HepG2 (cell line): ENCODE data around the gene BRAT1. TPM values are rescaled to one million over a fixed set of nuclear protein-coding genes. Genes with fewer than 3 reads are reported as not detected.

Experiments
- ATAC-seq: fragments of 200-7000 bp; cut with Tn5 transposase; 3 replicates; pipeline ENCODE4 v1.9.1; 2020; ENCODE audit warnings: mild to moderate bottlenecking, moderate library complexity
- BruUV-seq: library from RNA; stranded (reverse); fragments of 400-500 nt; replicated peaks from 2 replicates; lab custom pipeline; 2021; lab: Mats Ljungman, UMichigan
- CTCF ChIA-PET: fragments of 300-600 bp; formaldehyde crosslinking; extraction: SDS; loops from one replicate; lab custom pipeline; 2021; ENCODE audit warnings: low total read pairs, inconsistent platforms, low intra/inter-chr PET ratio; lab: Yijun Ruan, JAX
- POLR2A ChIA-PET: fragments of 350-600 bp; sonication (Branson Sonifier 250); formaldehyde crosslinking; loops from one replicate; lab custom pipeline; 2020; ENCODE audit warnings: antibody characterized with exemption, inconsistent platforms; lab: Yijun Ruan, JAX
- DNase-seq: peaks from one replicate; pipeline ENCODE4 v3.0.0-alpha.2; 2015; ENCODE audit warnings: low spot score
- FAIRE-seq: peaks from 3 replicates; lab custom pipeline; 2011; peaks lifted over from hg19 to GRCh38; lab: Jason Lieb, UNC
- H2AFZ ChIP-seq: one replicate; pipeline ENCODE4 v1.6.1; 2011; ENCODE audit warnings: low read length, inconsistent platforms
- H3K27ac ChIP-seq: fragments of 300-600 bp; 3 replicates; pipeline ENCODE4 v1.8.0; 2011; ENCODE audit warnings: mixed run types, mild to moderate bottlenecking, mixed read lengths, low read length, inconsistent platforms; ENCODE audit not compliant: insufficient read depth; ENCODE audit errors: extremely low read length
- H3K27me3 ChIP-seq, 2 experiments: fragments of 200-600 bp in 1 of 2; 2 replicates in 1 of 2; 3 replicates in 1 of 2; pipeline versions ENCODE4 v1.6.0 to v1.8.0; 2011; ENCODE audit warnings: low read length in 2 of 2, mild to moderate bottlenecking in 2 of 2, moderate library complexity in 2 of 2, inconsistent platforms in 1 of 2; ENCODE audit not compliant: insufficient read depth in 2 of 2, control insufficient read depth in 1 of 2
- H3K36me3 ChIP-seq, 2 experiments: fragments of 200-600 bp in 1 of 2; replicated peaks in 1 of 2; 2 replicates in 1 of 2; 3 replicates in 1 of 2; pipeline versions ENCODE4 v1.5.1 to v1.8.0; 2011; ENCODE audit warnings: low read length in 2 of 2, inconsistent platforms in 1 of 2; ENCODE audit not compliant: insufficient read depth in 2 of 2, control insufficient read depth in 1 of 2
- H3K4me1 ChIP-seq: 2 replicates; pipeline ENCODE4 v1.5.1; 2012; ENCODE audit warnings: low read length, inconsistent platforms; ENCODE audit not compliant: insufficient read depth
- H3K4me2 ChIP-seq: 2 replicates; pipeline ENCODE4 v1.6.0; 2011; ENCODE audit warnings: low read depth, low read length, inconsistent platforms
- H3K4me3 ChIP-seq, 3 experiments: fragments of 200-600 bp in 1 of 3; sonication (generic), shearing (Covaris generic) in 1 of 3; replicated peaks in 1 of 3; 2 replicates each; pipeline ENCODE4 v1.5.1; 2011 to 2016; ENCODE audit warnings: low read length in 3 of 3, inconsistent platforms in 2 of 3, low read depth in 2 of 3, mild to moderate bottlenecking in 2 of 3, control low read depth in 1 of 3, mixed read lengths in 1 of 3; ENCODE audit not compliant: insufficient read depth in 1 of 3
- H3K79me2 ChIP-seq: one replicate; pipeline ENCODE4 v1.6.1; 2011; ENCODE audit warnings: low read length, inconsistent platforms; ENCODE audit not compliant: insufficient read depth
- H3K9ac ChIP-seq: 2 replicates; pipeline ENCODE4 v1.6.0; 2011; ENCODE audit warnings: mild to moderate bottlenecking, low read depth, low read length, inconsistent platforms; ENCODE audit not compliant: insufficient read depth
- H3K9me3 ChIP-seq: 2 replicates; pipeline ENCODE4 v1.5.1; 2012; ENCODE audit warnings: mild to moderate bottlenecking, low read length
- H4K20me1 ChIP-seq: 2 replicates; pipeline ENCODE4 v1.6.0; 2011; ENCODE audit warnings: inconsistent platforms, mild to moderate bottlenecking, low read length, moderate library complexity; ENCODE audit not compliant: insufficient read depth
- CBX2 ChIP-seq, 2 experiments: fragments of 200-600 bp in 1 of 2; sonication (generic); formaldehyde crosslinking in 1 of 2; IDR thresholded peaks; 2 replicates each; pipeline versions ENCODE4 v1.7.0 to v1.8.1; 2018 to 2022; ENCODE audit warnings: low read depth in 2 of 2, low read length in 1 of 2, mild to moderate bottlenecking in 1 of 2, missing genetic modification reagents in 1 of 2
- CC2D1A ChIP-seq: sonication (generic); formaldehyde crosslinking; IDR thresholded peaks from 2 replicates; pipeline ENCODE4 v1.8.1; 2023; ENCODE audit warnings: mild to moderate bottlenecking, missing genetic modification reagents
- ETV6 ChIP-seq: sonication (generic); formaldehyde crosslinking; conservative IDR thresholded peaks from 2 replicates; pipeline ENCODE4 v1.4.0; 2020; ENCODE audit warnings: missing genetic modification reagents
- FOXA1 ChIP-seq, 2 experiments: fragments of 450-650 bp in 1 of 2; sonication (generic) in 1 of 2; formaldehyde crosslinking in 1 of 2; IDR thresholded peaks; 2 replicates each; pipeline versions ENCODE4 v1.4.0 to v1.6.1; 2016 to 2020; ENCODE audit warnings: missing genetic modification reagents in 1 of 2
- HNRNPK ChIP-seq: fragments of 200-400 bp; formaldehyde crosslinking; IDR thresholded peaks from 2 replicates; pipeline ENCODE4 v1.6.1; 2018; ENCODE audit warnings: low read length, low read depth, moderate library complexity, mild to moderate bottlenecking; ENCODE audit not compliant: poor library complexity, severe bottlenecking
- HNRNPL ChIP-seq: fragments of 200-400 bp; formaldehyde crosslinking; IDR thresholded peaks from 2 replicates; pipeline ENCODE4 v1.6.1; 2017; ENCODE audit warnings: mild to moderate bottlenecking, low read depth, low read length
- PRMT3 ChIP-seq: sonication (generic); formaldehyde crosslinking; IDR thresholded peaks from 2 replicates; pipeline ENCODE4 v1.8.1; 2022; ENCODE audit warnings: low read depth, mild to moderate bottlenecking, moderate library complexity, missing genetic modification reagents, borderline replicate concordance
- SMARCE1 ChIP-seq: fragments of 450-650 bp; IDR thresholded peaks from 2 replicates; pipeline ENCODE4 v1.6.1; 2017; ENCODE audit warnings: borderline replicate concordance
- SMC3 ChIP-seq: IDR thresholded peaks from 2 replicates; pipeline ENCODE4 v1.6.1; 2011; ENCODE audit warnings: low read length, improper control_type of control experiment
- ZNF33B ChIP-seq: sonication (generic); formaldehyde crosslinking; IDR thresholded peaks from 2 replicates; pipeline ENCODE4 v1.5.1; 2020; ENCODE audit warnings: mild to moderate bottlenecking, missing genetic modification reagents
- ZNF749 ChIP-seq: sonication (generic); formaldehyde crosslinking; IDR thresholded peaks from 2 replicates; pipeline ENCODE4 v1.8.0; 2022; ENCODE audit warnings: mild to moderate bottlenecking, missing genetic modification reagents, moderate library complexity, borderline replicate concordance
- ZSCAN22 ChIP-seq: sonication (generic); formaldehyde crosslinking; IDR thresholded peaks from 2 replicates; pipeline ENCODE4 v1.4.0; 2020; ENCODE audit warnings: mild to moderate bottlenecking, missing genetic modification reagents
- WGBS: methylation state at CpG from one replicate; pipeline ENCODE4 v1.1.6; 2017; ENCODE audit warnings: low lambda C conversion rate; 5-methylcytosine and 5-hydroxymethylcytosine counted together
- in situ Hi-C: cut with HindIII; loops from 2 replicates; pipeline ENCODE4 v1.10.0; 2017; ENCODE audit warnings: low pct_unique_long_range_greater_than_20kb; ENCODE audit not compliant: extremely low pct_ligation_motif_present
- intact Hi-C: fragments of 100-400 bp; cut with micrococcal nuclease; formaldehyde crosslinking; loops from one replicate; pipeline ENCODE4 v1.10.0; 2022; ENCODE audit not compliant: unreplicated experiment
- polyA plus RNA-seq, 8 experiments: library from polyadenylated mRNA; depleted of rRNA in 3 of 8; stranded (reverse) in 7 of 8; unstranded in 1 of 8; fragments of >200 nt; fragmentation: Illumina TruSeq in 4 of 8; extraction: Trizol in 4 of 8; gene quantifications; 2 replicates each; pipeline versions ENCODE4 v1.2.1 to v1.2.3, GENCODE V29; 2011 to 2016; ENCODE audit warnings: low read depth in 4 of 8, missing spikeins in 1 of 8, mixed read lengths in 1 of 8; ENCODE audit not compliant: insufficient read depth in 1 of 8
- total RNA-seq, 5 experiments: library from RNA; depleted of rRNA; stranded (reverse); fragments of >200 nt; fragmentation: Illumina TruSeq; extraction: Trizol; gene quantifications; 2 replicates each; pipeline ENCODE4 v1.2.3, GENCODE V29; 2016; ENCODE audit warnings: low read depth in 1 of 5
- TF ChIP-seq, protein P1 (sequence below): sonication (generic); formaldehyde crosslinking; IDR thresholded peaks from 2 replicates; pipeline ENCODE4 v1.5.0; 2020; ENCODE audit warnings: missing genetic modification reagents
- TF ChIP-seq, protein P2 (sequence below): sonication (generic); formaldehyde crosslinking; IDR thresholded peaks from 2 replicates; pipeline ENCODE4 v1.5.1; 2020; ENCODE audit warnings: mild to moderate bottlenecking, missing genetic modification reagents, borderline replicate concordance
- TF ChIP-seq, protein P3 (sequence below): IDR thresholded peaks from 2 replicates; pipeline ENCODE4 v1.6.1; 2016; ENCODE audit warnings: mild to moderate bottlenecking, missing biosample characterization, missing genetic modification reagents

Gene BRAT1
- total and polyA plus RNA-seq, 2 of the 13 experiments (the other 11 are each of a cell fraction or from before 2014, with no cell fraction given): 10.2 to 20.3 TPM

DNA sequence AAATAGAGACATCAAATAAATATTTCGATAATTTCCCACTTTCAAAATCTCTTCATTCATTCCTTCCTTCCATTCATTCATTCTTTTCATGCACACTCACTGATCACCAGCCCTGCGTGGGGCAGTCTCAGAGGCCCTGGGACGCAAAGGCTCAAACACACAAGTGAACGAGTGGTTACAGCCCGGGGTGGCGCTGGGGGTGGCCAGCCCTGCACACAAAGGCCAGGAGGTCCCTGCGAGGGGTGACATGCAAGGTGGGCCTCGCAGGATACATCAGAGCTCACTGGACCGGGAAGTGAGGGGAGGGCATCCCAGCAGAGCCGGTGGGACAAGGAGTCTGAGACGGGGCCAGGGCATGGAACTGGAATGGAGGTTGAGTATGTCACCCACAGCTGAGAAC, 46.6 kb upstream of the BRAT1 start (continued):
- TF ChIP-seq, protein P1, sequence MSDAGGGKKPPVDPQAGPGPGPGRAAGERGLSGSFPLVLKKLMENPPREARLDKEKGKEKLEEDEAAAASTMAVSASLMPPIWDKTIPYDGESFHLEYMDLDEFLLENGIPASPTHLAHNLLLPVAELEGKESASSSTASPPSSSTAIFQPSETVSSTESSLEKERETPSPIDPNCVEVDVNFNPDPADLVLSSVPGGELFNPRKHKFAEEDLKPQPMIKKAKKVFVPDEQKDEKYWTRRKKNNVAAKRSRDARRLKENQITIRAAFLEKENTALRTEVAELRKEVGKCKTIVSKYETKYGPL: no peak
- TF ChIP-seq, protein P2, sequence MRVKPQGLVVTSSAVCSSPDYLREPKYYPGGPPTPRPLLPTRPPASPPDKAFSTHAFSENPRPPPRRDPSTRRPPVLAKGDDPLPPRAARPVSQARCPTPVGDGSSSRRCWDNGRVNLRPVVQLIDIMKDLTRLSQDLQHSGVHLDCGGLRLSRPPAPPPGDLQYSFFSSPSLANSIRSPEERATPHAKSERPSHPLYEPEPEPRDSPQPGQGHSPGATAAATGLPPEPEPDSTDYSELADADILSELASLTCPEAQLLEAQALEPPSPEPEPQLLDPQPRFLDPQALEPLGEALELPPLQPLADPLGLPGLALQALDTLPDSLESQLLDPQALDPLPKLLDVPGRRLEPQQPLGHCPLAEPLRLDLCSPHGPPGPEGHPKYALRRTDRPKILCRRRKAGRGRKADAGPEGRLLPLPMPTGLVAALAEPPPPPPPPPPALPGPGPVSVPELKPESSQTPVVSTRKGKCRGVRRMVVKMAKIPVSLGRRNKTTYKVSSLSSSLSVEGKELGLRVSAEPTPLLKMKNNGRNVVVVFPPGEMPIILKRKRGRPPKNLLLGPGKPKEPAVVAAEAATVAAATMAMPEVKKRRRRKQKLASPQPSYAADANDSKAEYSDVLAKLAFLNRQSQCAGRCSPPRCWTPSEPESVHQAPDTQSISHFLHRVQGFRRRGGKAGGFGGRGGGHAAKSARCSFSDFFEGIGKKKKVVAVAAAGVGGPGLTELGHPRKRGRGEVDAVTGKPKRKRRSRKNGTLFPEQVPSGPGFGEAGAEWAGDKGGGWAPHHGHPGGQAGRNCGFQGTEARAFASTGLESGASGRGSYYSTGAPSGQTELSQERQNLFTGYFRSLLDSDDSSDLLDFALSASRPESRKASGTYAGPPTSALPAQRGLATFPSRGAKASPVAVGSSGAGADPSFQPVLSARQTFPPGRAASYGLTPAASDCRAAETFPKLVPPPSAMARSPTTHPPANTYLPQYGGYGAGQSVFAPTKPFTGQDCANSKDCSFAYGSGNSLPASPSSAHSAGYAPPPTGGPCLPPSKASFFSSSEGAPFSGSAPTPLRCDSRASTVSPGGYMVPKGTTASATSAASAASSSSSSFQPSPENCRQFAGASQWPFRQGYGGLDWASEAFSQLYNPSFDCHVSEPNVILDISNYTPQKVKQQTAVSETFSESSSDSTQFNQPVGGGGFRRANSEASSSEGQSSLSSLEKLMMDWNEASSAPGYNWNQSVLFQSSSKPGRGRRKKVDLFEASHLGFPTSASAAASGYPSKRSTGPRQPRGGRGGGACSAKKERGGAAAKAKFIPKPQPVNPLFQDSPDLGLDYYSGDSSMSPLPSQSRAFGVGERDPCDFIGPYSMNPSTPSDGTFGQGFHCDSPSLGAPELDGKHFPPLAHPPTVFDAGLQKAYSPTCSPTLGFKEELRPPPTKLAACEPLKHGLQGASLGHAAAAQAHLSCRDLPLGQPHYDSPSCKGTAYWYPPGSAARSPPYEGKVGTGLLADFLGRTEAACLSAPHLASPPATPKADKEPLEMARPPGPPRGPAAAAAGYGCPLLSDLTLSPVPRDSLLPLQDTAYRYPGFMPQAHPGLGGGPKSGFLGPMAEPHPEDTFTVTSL: no peak
- TF ChIP-seq ETV6 (CRISPR knock-in tag): no peak
- no peak for TF ChIP-seq HNRNPK
- no peak for TF ChIP-seq CC2D1A
- TF ChIP-seq ZNF33B (CRISPR knock-in tag): no peak

DNA sequence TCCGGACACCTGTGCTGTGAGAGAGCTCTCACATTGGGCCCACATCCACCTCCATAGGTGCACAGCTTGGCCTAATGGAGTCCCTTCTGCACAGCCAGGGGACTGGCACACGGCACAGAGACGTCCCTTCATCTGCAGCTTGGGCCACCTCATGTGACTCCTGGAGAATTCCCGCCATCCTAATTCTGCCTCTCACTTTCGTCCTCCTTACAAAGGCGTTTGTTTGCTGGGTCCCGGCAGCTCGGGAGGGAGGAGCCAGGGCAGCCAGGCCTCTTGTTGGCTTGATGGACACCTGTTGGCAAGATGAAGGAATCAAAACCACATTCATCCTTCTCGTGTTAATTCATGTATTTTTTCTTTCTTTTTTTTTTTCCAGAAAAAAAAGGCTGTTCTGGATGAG, 45.7 kb upstream of the BRAT1 start:
- no TSS peak for BruUV-seq
- ChIA-PET CTCF (no interaction called here), POLR2A (no interaction called here)
- Histone ChIP-seq H3K4me2 (no peak overlapping the region), H2AFZ (no peak overlapping the region), H3K79me2 (no peaks in the 10 kb centered on the region), H3K4me3 (no peak overlapping the region), H3K27ac (no peak overlapping the region), H4K20me1 (no peaks in the 10 kb centered on the region), H3K36me3 (no peaks in the 10 kb centered on the region), H3K9ac (no peak overlapping the region), H3K9me3 (no peaks in the 10 kb centered on the region), H3K4me1 (no peaks in the 10 kb centered on the region), H3K27me3 (no peaks in the 10 kb centered on the region)
- intact Hi-C loops: no loop called here
- FAIRE-seq (no peak), DNase-seq (no peak), ATAC-seq (no peak)
- WGBS: 81% methylated on average over 5 of the region's 9 CpGs
- in situ Hi-C loops: no loop called here
- TF ChIP-seq SMARCE1 (no peak), PRMT3 (CRISPR knock-in tag) (no peak), HNRNPL (no peak), FOXA1 (IDR thresholded peaks at IDR 0.05) (no peak), FOXA1 (CRISPR knock-in tag; IDR thresholded peaks at IDR 0.05) (no peak), ZSCAN22 (CRISPR knock-in tag) (no peak), ZNF749 (CRISPR knock-in tag) (no peak), SMC3 (no peak), CBX2 (IDR thresholded peaks at IDR 0.05; ENCODE audit: low read depth, low read length) (no peak), CBX2 (CRISPR knock-in tag; IDR thresholded peaks at IDR 0.05; ENCODE audit: low read depth) (no peak)
- TF ChIP-seq, protein P3, sequence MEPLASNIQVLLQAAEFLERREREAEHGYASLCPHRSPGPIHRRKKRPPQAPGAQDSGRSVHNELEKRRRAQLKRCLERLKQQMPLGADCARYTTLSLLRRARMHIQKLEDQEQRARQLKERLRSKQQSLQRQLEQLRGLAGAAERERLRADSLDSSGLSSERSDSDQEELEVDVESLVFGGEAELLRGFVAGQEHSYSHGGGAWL (CRISPR knock-in tag): no peak
